Breast epithelium (tissue), 3 donors: ENCODE results near the gene GTF2F2.

Source experiments
- POLR2A ChIP-seq: fragments of 450-650 bp; IDR thresholded peaks from one replicate; pipeline ENCODE4 v1.6.1; 2016; ENCODE audit warnings: antibody characterized with exemption, mild to moderate bottlenecking, moderate library complexity
- POLR2AphosphoS5 ChIP-seq, 3 donors: sonication (generic); formaldehyde crosslinking; IDR thresholded peaks; one replicate each; pipeline ENCODE4 v1.6.1; 2017; ENCODE audit warnings: antibody characterized with exemption in 3 of 3
- TF ChIP-seq, protein P1 (sequence below), 3 donors: fragments of 450-650 bp; IDR thresholded peaks; one replicate each; pipeline ENCODE4 v1.5.1; 2016 to 2017; ENCODE audit warnings: antibody characterized with exemption in 3 of 3, mild to moderate bottlenecking in 3 of 3, moderate library complexity in 3 of 3

DNA sequence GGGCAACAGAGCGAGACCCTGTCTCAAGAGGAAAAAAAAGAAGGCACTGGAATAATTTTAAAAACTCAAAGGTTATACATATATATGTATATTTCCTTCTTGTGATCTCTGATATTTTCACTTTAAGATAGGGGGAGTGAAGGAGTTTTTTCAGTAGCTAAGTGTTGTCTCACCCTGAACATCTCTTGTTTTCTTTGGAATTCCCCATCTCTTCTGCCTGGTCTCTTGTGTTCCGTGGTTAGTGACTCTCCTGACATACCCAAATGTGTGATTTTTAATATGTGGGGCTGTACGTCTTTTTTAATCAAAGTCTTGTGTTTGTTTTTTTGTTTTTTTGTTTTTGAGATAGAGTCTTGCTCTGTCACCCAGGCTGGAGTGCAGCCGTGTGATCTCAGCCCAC, 95.9 kb downstream of the GTF2F2 start:
- no peak for TF ChIP-seq POLR2AphosphoS5 (IDR thresholded peaks at IDR 0.05)
- no peak for TF ChIP-seq POLR2A
- TF ChIP-seq, protein P1, sequence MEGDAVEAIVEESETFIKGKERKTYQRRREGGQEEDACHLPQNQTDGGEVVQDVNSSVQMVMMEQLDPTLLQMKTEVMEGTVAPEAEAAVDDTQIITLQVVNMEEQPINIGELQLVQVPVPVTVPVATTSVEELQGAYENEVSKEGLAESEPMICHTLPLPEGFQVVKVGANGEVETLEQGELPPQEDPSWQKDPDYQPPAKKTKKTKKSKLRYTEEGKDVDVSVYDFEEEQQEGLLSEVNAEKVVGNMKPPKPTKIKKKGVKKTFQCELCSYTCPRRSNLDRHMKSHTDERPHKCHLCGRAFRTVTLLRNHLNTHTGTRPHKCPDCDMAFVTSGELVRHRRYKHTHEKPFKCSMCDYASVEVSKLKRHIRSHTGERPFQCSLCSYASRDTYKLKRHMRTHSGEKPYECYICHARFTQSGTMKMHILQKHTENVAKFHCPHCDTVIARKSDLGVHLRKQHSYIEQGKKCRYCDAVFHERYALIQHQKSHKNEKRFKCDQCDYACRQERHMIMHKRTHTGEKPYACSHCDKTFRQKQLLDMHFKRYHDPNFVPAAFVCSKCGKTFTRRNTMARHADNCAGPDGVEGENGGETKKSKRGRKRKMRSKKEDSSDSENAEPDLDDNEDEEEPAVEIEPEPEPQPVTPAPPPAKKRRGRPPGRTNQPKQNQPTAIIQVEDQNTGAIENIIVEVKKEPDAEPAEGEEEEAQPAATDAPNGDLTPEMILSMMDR (IDR thresholded peaks at IDR 0.05), result no peak
